ENCODE measurements around the gene NUDT22. TPM values are rescaled to one million over a fixed set of nuclear protein-coding genes. Genes with fewer than 3 reads are reported as not detected.

Gene NUDT22
- total and polyA plus RNA-seq, 4 donors: 20.3 to 41.3 (median 32.9) TPM

DNA sequence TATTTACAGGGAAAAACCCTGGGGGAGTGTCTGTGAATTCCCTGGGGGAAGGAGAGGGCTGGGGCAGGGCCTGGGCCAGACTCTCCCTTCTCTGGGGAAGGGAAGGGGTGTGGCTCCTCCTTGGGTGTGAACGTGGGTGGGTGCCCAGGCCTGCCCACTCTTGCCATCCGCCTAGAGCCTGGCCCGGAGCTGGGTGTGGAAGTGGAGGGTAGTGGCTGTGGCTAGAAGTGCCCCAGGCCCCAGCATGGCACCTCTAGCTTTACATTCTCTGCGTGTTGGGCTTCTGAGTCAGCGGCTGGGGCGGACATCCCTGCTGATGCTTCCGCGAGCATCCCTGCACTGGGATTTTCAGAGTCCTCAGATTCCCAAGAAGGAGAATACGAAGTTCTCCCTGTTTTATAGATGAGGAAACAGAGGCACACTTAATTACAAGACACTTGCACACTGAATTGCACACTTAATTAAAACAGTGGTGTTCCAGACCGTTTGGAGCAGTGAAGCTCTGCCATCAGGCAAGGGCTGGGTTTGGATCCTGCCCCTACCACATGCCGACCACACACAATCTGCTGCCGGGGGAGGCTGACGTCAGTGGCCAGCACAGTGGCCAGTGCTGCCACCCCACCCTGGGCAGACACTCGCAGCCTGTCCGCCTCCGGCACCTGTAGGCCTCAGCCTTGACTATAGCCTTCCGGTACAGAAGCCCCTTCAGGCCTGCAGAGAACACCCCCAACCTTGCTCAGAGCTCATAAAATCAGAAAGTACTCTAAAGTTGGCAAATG lies 50.8 kb downstream of the NUDT22 start:
- Histone ChIP-seq H3K27ac (ENCODE audit: low read depth, low read length) (no peak overlapping the region), H3K9me3 (ENCODE audit: control insufficient read depth, insufficient read depth, low read length) (no peaks in the 10 kb centered on the region), H3K36me3 (ENCODE audit: control insufficient read depth, insufficient read depth, low read length) (peaks cover 66% of the 10 kb centered on the region), H3K4me1 (ENCODE audit: control insufficient read depth, insufficient read depth, low read length) (peaks cover 8% of the 10 kb centered on the region), H3K4me3 (ENCODE audit: low read depth, low read length) (no peak overlapping the region), H3K27me3 (ENCODE audit: control insufficient read depth, insufficient read depth, low read length) (no peaks in the 10 kb centered on the region)
- WGBS (ENCODE audit: insufficient coverage): 87% methylated on average over 14 of the region's 17 CpGs
- DNase-seq (ENCODE audit: low read depth in 4 of 6, low spot score in 6 of 6): no peak

DNA sequence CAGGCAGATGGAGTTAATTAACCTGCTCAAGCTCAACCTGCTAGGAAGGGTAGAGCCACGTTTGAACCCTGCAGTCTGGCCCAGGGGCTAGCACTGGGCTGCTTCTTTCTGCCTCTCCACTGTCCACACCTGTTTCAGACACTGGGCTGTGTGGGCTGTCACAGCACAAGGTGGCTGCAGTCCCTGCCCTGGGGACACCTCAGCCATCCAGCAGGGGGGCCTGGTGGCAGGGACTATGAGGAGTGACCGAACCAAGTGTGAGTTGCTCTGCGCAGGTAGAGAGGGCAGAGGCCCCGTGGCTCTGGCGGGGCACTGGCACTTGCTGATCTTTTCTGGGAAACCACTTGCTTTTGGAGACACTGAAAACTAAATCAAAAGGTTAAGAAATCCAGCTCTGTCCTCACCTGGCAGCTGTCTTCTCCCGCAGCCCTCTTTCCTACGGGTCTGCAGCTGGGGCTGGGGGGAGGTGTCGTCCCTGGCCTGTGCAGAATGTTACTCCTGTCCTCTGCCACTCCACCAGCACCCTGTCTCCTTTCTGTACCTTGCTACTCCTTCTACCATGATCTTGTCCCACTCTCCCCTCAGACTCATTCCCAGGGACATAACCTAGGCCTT lies 52.6 kb downstream of the NUDT22 start:
- no peak for DNase-seq (ENCODE audit: low read depth in 4 of 6, low spot score in 6 of 6)
- 92% methylated on average over 7 of the region's 8 CpGs for WGBS (ENCODE audit: insufficient coverage)

More for the DNA sequence above, 52.6 kb downstream of the NUDT22 start:
- Histone ChIP-seq H3K9me3 (ENCODE audit: control insufficient read depth, insufficient read depth, low read length) (no peaks in the 10 kb centered on the region), H3K4me3 (ENCODE audit: low read depth, low read length) (no peak overlapping the region), H3K27me3 (ENCODE audit: control insufficient read depth, insufficient read depth, low read length) (no peaks in the 10 kb centered on the region), H3K27ac (ENCODE audit: low read depth, low read length) (no peak overlapping the region), H3K36me3 (ENCODE audit: control insufficient read depth, insufficient read depth, low read length) (peaks cover 79% of the 10 kb centered on the region), H3K4me1 (ENCODE audit: control insufficient read depth, insufficient read depth, low read length) (peaks cover 6% of the 10 kb centered on the region)

Other genes starting within 250 kb of the NUDT22 start
- gene OTUB1, start 239.8 kb upstream of the NUDT22 start, total RNA-seq: 10 to 100 TPM; 34.7 to 39.1 TPM
- gene OTUB1, start 239.8 kb upstream of the NUDT22 start, polyA plus RNA-seq (ENCODE audit: insufficient read length in 2 of 2): 100 to 1,000 TPM; 114 to 134 TPM
- gene FLRT1, start 190.3 kb upstream of the NUDT22 start, total RNA-seq: 1 to 10 TPM; 6.7 to 7.0 TPM
- 10 to 100 TPM; 16.5 to 21.0 TPM for gene FLRT1, start 190.3 kb upstream of the NUDT22 start, polyA plus RNA-seq (ENCODE audit: insufficient read length in 2 of 2)
- 10 to 100 TPM; 10.6 to 18.9 TPM for gene MACROD1, start 60.2 kb upstream of the NUDT22 start, total RNA-seq
- gene MACROD1, start 60.2 kb upstream of the NUDT22 start, polyA plus RNA-seq (ENCODE audit: insufficient read length in 2 of 2): 10 to 100 TPM; 28.8 to 31.6 TPM
- 100 to 1,000 TPM in 1 of 2 donors, 10 to 100 TPM in 1; 99.0 to 119 TPM for gene STIP1, start 40.1 kb upstream of the NUDT22 start, total RNA-seq
- 100 to 1,000 TPM; 170 to 184 TPM for gene STIP1, start 40.1 kb upstream of the NUDT22 start, polyA plus RNA-seq (ENCODE audit: insufficient read length in 2 of 2)
- gene FERMT3, start 19.6 kb upstream of the NUDT22 start, total RNA-seq: 1 to 10 TPM; 5.1 to 5.7 TPM
- gene FERMT3, start 19.6 kb upstream of the NUDT22 start, polyA plus RNA-seq (ENCODE audit: insufficient read length in 2 of 2): 1 to 10 TPM; 6.0 to 8.2 TPM
- 10 to 100 TPM; 10.0 to 45.6 TPM for gene TRPT1, start 88 bp upstream of the NUDT22 start, total RNA-seq
- gene TRPT1, start 88 bp upstream of the NUDT22 start, polyA plus RNA-seq (ENCODE audit: insufficient read length in 2 of 2): 10 to 100 TPM; 38.8 to 44.6 TPM
- gene DNAJC4, start 4.3 kb downstream of the NUDT22 start, total RNA-seq: 10 to 100 TPM; 14.7 to 18.5 TPM
- gene DNAJC4, start 4.3 kb downstream of the NUDT22 start, polyA plus RNA-seq (ENCODE audit: insufficient read length in 2 of 2): 10 to 100 TPM; 71.3 to 77.4 TPM
- gene VEGFB, start 8.3 kb downstream of the NUDT22 start, total RNA-seq: 10 to 100 TPM; 46.8 to 94.2 TPM
- gene VEGFB, start 8.3 kb downstream of the NUDT22 start, polyA plus RNA-seq (ENCODE audit: insufficient read length in 2 of 2): 100 to 1,000 TPM; 252 to 255 TPM
- gene FKBP2, start 14.8 kb downstream of the NUDT22 start, total RNA-seq: 10 to 100 TPM; 43.6 to 94.7 TPM
- 100 to 1,000 TPM; 109 to 120 TPM for gene FKBP2, start 14.8 kb downstream of the NUDT22 start, polyA plus RNA-seq (ENCODE audit: insufficient read length in 2 of 2)
- gene PPP1R14B, start 20.7 kb downstream of the NUDT22 start, total RNA-seq: 100 to 1,000 TPM in 1 of 2 donors, 10 to 100 TPM in 1; 22.5 to 127 TPM
- gene PPP1R14B, start 20.7 kb downstream of the NUDT22 start, polyA plus RNA-seq (ENCODE audit: insufficient read length in 2 of 2): 100 to 1,000 TPM; 117 to 127 TPM
- 10 to 100 TPM; 12.7 to 16.9 TPM for gene PLCB3, start 25.3 kb downstream of the NUDT22 start, total RNA-seq
- gene PLCB3, start 25.3 kb downstream of the NUDT22 start, polyA plus RNA-seq (ENCODE audit: insufficient read length in 2 of 2): 10 to 100 TPM; 14.0 to 15.0 TPM
- gene BAD, start 58.4 kb downstream of the NUDT22 start, total RNA-seq: 100 to 1,000 TPM in 1 of 2 donors, 10 to 100 TPM in 1; 41.5 to 123 TPM
- 100 to 1,000 TPM in 1 of 2 donors, 10 to 100 TPM in 1; 97.7 to 104 TPM for gene BAD, start 58.4 kb downstream of the NUDT22 start, polyA plus RNA-seq (ENCODE audit: insufficient read length in 2 of 2)
- gene GPR137, start 59.6 kb downstream of the NUDT22 start, total RNA-seq: 10 to 100 TPM in 1 of 2 donors, 1 to 10 TPM in 1; 7.1 to 21.5 TPM
- gene GPR137, start 59.6 kb downstream of the NUDT22 start, polyA plus RNA-seq (ENCODE audit: insufficient read length in 2 of 2): 100 to 1,000 TPM in 1 of 2 donors, 10 to 100 TPM in 1; 90.9 to 100 TPM
- gene KCNK4, start 65.0 kb downstream of the NUDT22 start, total RNA-seq: 1 to 10 TPM; 1.0 to 3.2 TPM
- 1 to 10 TPM; 6.5 to 7.8 TPM for gene KCNK4, start 65.0 kb downstream of the NUDT22 start, polyA plus RNA-seq (ENCODE audit: insufficient read length in 2 of 2)
- gene CATSPERZ, start 74.1 kb downstream of the NUDT22 start, total RNA-seq: under 1 TPM; 0.50 to 0.69 TPM
- gene CATSPERZ, start 74.1 kb downstream of the NUDT22 start, polyA plus RNA-seq (ENCODE audit: insufficient read length in 2 of 2): 1 to 10 TPM; 1.4 to 1.6 TPM
- 10 to 100 TPM in 1 of 2 donors, 1 to 10 TPM in 1; 8.3 to 21.3 TPM for gene ESRRA, start 79.2 kb downstream of the NUDT22 start, total RNA-seq
- 10 to 100 TPM; 21.7 to 28.0 TPM for gene ESRRA, start 79.2 kb downstream of the NUDT22 start, polyA plus RNA-seq (ENCODE audit: insufficient read length in 2 of 2)
- gene TRMT112, start 91.3 kb downstream of the NUDT22 start, total RNA-seq: 100 to 1,000 TPM in 1 of 2 donors, 10 to 100 TPM in 1; 84.2 to 343 TPM
- gene TRMT112, start 91.3 kb downstream of the NUDT22 start, polyA plus RNA-seq (ENCODE audit: insufficient read length in 2 of 2): 100 to 1,000 TPM; 133 to 153 TPM
- 100 to 1,000 TPM; 115 to 316 TPM for gene PRDX5, start 91.8 kb downstream of the NUDT22 start, total RNA-seq
- 100 to 1,000 TPM; 353 to 369 TPM for gene PRDX5, start 91.8 kb downstream of the NUDT22 start, polyA plus RNA-seq (ENCODE audit: insufficient read length in 2 of 2)
- gene CCDC88B, start 113.9 kb downstream of the NUDT22 start, total RNA-seq: 1 to 10 TPM; 4.2 to 7.1 TPM
- gene CCDC88B, start 113.9 kb downstream of the NUDT22 start, polyA plus RNA-seq (ENCODE audit: insufficient read length in 2 of 2): 1 to 10 TPM; 8.3 to 8.4 TPM
- 10 to 100 TPM; 11.3 to 20.4 TPM for gene RPS6KA4, start 132.9 kb downstream of the NUDT22 start, total RNA-seq
- 10 to 100 TPM; 20.7 to 27.2 TPM for gene RPS6KA4, start 132.9 kb downstream of the NUDT22 start, polyA plus RNA-seq (ENCODE audit: insufficient read length in 2 of 2)